GM12892 (cell line): ENCODE measurements around the gene PCDHA1.

Source experiments
- POLR2A ChIP-seq: IDR thresholded peaks from 2 replicates; pipeline ENCODE4 v1.6.1; 2011; ENCODE audit warnings: low read depth, low read length, control low read depth
- POLR2AphosphoS5 ChIP-seq: IDR thresholded peaks from 2 replicates; pipeline ENCODE4 v1.6.1; 2011; ENCODE audit warnings: low read depth, low read length, control low read depth
- TAF1 ChIP-seq: IDR thresholded peaks from 2 replicates; pipeline ENCODE4 v1.6.1; 2011; ENCODE audit warnings: low read depth, mild to moderate bottlenecking, control low read depth, low read length, borderline replicate concordance

DNA sequence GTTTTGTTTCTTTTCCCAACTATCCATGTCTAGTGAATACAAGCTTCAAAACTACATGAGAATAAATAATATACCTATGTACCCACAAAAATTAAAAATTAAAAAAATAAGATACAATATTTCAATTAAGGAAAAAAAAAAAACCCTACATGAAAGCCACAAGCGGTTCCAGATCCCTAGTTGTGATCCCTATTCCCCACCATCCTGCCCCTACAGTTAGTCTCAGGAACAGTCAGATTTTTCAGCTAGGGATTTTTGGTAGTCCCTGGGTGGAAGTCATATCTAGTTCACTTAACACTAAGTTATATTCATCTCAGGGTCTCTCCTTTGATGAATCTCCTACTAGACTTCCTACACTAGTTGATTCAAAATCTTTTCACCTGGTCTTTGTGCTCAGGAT lies 246.7 kb downstream of the PCDHA1 start:
- no peak for TF ChIP-seq POLR2A
- TF ChIP-seq POLR2AphosphoS5, result no peak
- no peak for TF ChIP-seq TAF1
